IMR-90 (cell line): ENCODE data around the gene MPG. TPM values are rescaled to one million over a fixed set of nuclear protein-coding genes. Genes with fewer than 3 reads are reported as not detected.
"Not testable (repeated sequence)": the region's sequence is repeated elsewhere in the genome, so short reads cannot be mapped to it uniquely, and the experiment has no call there.

ENCODE experiments used
- ATAC-seq: fragments of 200-7000 bp; cut with Tn5 transposase; 2 replicates; pipeline ENCODE4 v1.9.1; 2020; ENCODE audit warnings: low read depth, mild to moderate bottlenecking, moderate library complexity
- BruUV-seq: library from RNA; stranded (reverse); fragments of 400-500 nt; replicated peaks from 2 replicates; lab custom pipeline; 2021; lab: Mats Ljungman, UMichigan
- CTCF ChIA-PET: fragments of 300-600 bp; formaldehyde crosslinking; extraction: SDS; loops from one replicate; lab custom pipeline; 2021; ENCODE audit warnings: antibody characterized with exemption; lab: Yijun Ruan, JAX
- POLR2A ChIA-PET: fragments of 300-600 bp; sonication (Branson Sonifier 250); formaldehyde crosslinking; loops from one replicate; lab custom pipeline; 2022; ENCODE audit warnings: antibody characterized with exemption; ENCODE audit not compliant: unreplicated experiment; lab: Charles Lee
- DNase-seq: peaks from one replicate; pipeline ENCODE4 v3.0.0; 2013
- H2AFZ ChIP-seq: replicated peaks from 2 replicates; pipeline ENCODE3; 2013; ENCODE audit warnings: low read length, mild to moderate bottlenecking; ENCODE audit not compliant: poor library complexity
- H2AK5ac ChIP-seq: 2 replicates; pipeline ENCODE4 v1.6.1; 2013; ENCODE audit warnings: low read depth, low read length, inconsistent platforms
- H2AK9ac ChIP-seq: replicated peaks from 2 replicates; pipeline ENCODE3; 2013; ENCODE audit warnings: mild to moderate bottlenecking, low read depth, low read length, moderate library complexity; ENCODE audit not compliant: poor library complexity
- H2BK120ac ChIP-seq: 2 replicates; pipeline ENCODE4 v1.6.1; 2013; ENCODE audit warnings: low read depth, low read length, inconsistent platforms
- H2BK15ac ChIP-seq: 3 replicates; pipeline ENCODE4 v1.6.1; 2013; ENCODE audit warnings: low read depth, low read length, inconsistent platforms
- H2BK20ac ChIP-seq: 2 replicates; pipeline ENCODE4 v1.6.1; 2013; ENCODE audit warnings: low read depth, mild to moderate bottlenecking, inconsistent platforms, low read length, moderate library complexity
- H2BK5ac ChIP-seq: 2 replicates; pipeline ENCODE4 v1.6.1; 2013; ENCODE audit warnings: mild to moderate bottlenecking, low read depth, low read length, inconsistent platforms; ENCODE audit not compliant: poor library complexity, severe bottlenecking
- H3K14ac ChIP-seq: replicated peaks from 2 replicates; pipeline ENCODE4 v1.6.1; 2013; ENCODE audit warnings: low read depth, low read length, inconsistent platforms
- H3K18ac ChIP-seq: 2 replicates; pipeline ENCODE4 v1.6.1; 2013; ENCODE audit warnings: low read depth, low read length, control low read depth
- H3K23ac ChIP-seq: 2 replicates; pipeline ENCODE4 v1.6.1; 2013; ENCODE audit warnings: low read depth, low read length, inconsistent platforms
- H3K27ac ChIP-seq: 2 replicates; pipeline ENCODE4 v1.5.1; 2013; ENCODE audit warnings: mild to moderate bottlenecking, control low read depth, low read length; ENCODE audit not compliant: insufficient read depth
- H3K27me3 ChIP-seq: 2 replicates; pipeline ENCODE4 v1.6.1; 2013; ENCODE audit warnings: low read length; ENCODE audit not compliant: control insufficient read depth, insufficient read depth
- H3K36me3 ChIP-seq: 2 replicates; pipeline ENCODE4 v1.6.1; 2013; ENCODE audit warnings: low read length, mixed read lengths; ENCODE audit not compliant: control insufficient read depth, insufficient read depth
- H3K4ac ChIP-seq: 2 replicates; pipeline ENCODE4 v1.6.1; 2013; ENCODE audit warnings: low read depth, low read length, inconsistent platforms
- H3K4me1 ChIP-seq: 2 replicates; pipeline ENCODE4 v1.6.1; 2013; ENCODE audit warnings: low read length, mixed read lengths; ENCODE audit not compliant: control insufficient read depth, insufficient read depth
- H3K4me2 ChIP-seq: 2 replicates; pipeline ENCODE4 v1.6.1; 2013; ENCODE audit warnings: low read depth, mild to moderate bottlenecking, control low read depth, low read length, moderate library complexity
- H3K4me3 ChIP-seq: 2 replicates; pipeline ENCODE4 v1.5.1; 2013; ENCODE audit warnings: low read depth, mild to moderate bottlenecking, control low read depth, low read length, moderate library complexity; ENCODE audit not compliant: insufficient read depth
- H3K56ac ChIP-seq: 2 replicates; pipeline ENCODE4 v1.6.1; 2013; ENCODE audit warnings: low read length, inconsistent platforms; ENCODE audit not compliant: insufficient read depth; ENCODE audit errors: extremely low read depth
- H3K79me1 ChIP-seq, 2 experiments: 2 replicates each; pipeline ENCODE4 v1.6.1; 2013; ENCODE audit warnings: low read length in 2 of 2, inconsistent platforms in 1 of 2, low read depth in 1 of 2
- H3K9ac ChIP-seq: 2 replicates; pipeline ENCODE4 v1.6.1; 2013; ENCODE audit warnings: low read depth, low read length, control low read depth
- H3K9me1 ChIP-seq: 2 replicates; pipeline ENCODE4 v1.6.1; 2013; ENCODE audit warnings: low read length, inconsistent platforms; ENCODE audit not compliant: insufficient read depth
- H3K9me3 ChIP-seq: 2 replicates; pipeline ENCODE4 v1.6.1; 2013; ENCODE audit warnings: low read length; ENCODE audit not compliant: control insufficient read depth, insufficient read depth
- H4K20me1 ChIP-seq: 2 replicates; pipeline ENCODE4 v1.6.1; 2013; ENCODE audit warnings: low read length, inconsistent platforms; ENCODE audit not compliant: insufficient read depth
- H4K5ac ChIP-seq: 2 replicates; pipeline ENCODE4 v1.6.1; 2013; ENCODE audit warnings: mild to moderate bottlenecking, low read depth, low read length, control low read depth
- H4K8ac ChIP-seq, 2 experiments: 2 replicates each; pipeline ENCODE4 v1.6.1; 2013; ENCODE audit warnings: low read depth in 2 of 2, low read length in 2 of 2, control low read depth in 1 of 2, inconsistent platforms in 1 of 2
- H4K91ac ChIP-seq: 2 replicates; pipeline ENCODE4 v1.6.1; 2013; ENCODE audit warnings: low read depth, low read length, inconsistent platforms; ENCODE audit not compliant: insufficient read depth
- WGBS, 2 experiments: methylation state at CpG; one replicate each; pipeline versions ENCODE4 v1.1.5 to v1.1.7; 2013; ENCODE audit warnings: missing lambda C conversion rate in 2 of 2; ENCODE audit not compliant: insufficient read length in 1 of 2; ENCODE audit errors: extremely low coverage in 2 of 2; 5-methylcytosine and 5-hydroxymethylcytosine counted together
- dilution Hi-C: fragments of 300-500 bp; cut with HindIII; formaldehyde crosslinking; loops from one replicate; pipeline ENCODE4 v1.14.3; 2018; ENCODE audit warnings: low sequenced_read_pairs; ENCODE audit not compliant: unreplicated experiment
- in situ Hi-C: fragments of 300-500 bp; cut with MboI; formaldehyde crosslinking; loops from 3 replicates; pipeline ENCODE4 v1.14.3; 2019; ENCODE audit warnings: low sequenced_read_pairs, inconsistent platforms, mixed read lengths
- intact Hi-C: fragments of 100-400 bp; cut with micrococcal nuclease; formaldehyde crosslinking; loops from 2 replicates; pipeline ENCODE4 v1.10.0; 2022
- polyA plus RNA-seq, 3 experiments: library from polyadenylated mRNA; depleted of rRNA; stranded (reverse); fragments of >200 nt; gene quantifications; 2 replicates each; pipeline ENCODE4 v1.2.3, GENCODE V29; 2012; ENCODE audit warnings: low replicate concordance in 1 of 3
- total RNA-seq: library from RNA; depleted of rRNA; stranded (reverse); fragments of >200 nt; gene quantifications from 2 replicates; pipeline ENCODE4 v1.2.3, GENCODE V29; 2012

The MPG gene
- total and polyA plus RNA-seq, 2 of the 4 experiments (the other 2 are of a cell fraction), result 66.7 to 135 TPM

DNA sequence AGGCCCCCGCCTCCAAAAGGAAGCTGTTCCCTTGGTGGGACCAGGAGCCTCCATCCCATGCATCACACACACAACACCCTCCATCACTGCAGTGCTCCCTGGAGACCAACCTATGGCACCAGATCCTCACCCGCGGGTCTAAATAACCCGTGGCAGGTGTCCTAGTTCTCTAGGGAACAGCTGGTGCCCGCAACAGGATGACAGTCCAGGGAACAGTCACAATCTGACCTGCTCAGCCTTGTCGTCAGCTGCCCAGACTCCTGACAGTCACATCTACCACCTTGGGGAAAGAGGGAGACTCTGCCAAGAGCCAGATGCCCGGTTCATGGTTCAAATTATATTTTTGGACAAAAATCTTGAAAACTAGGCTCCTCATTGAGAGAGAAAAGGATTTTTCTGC is 47.4 kb upstream of the MPG start:
- in situ Hi-C loops, result not testable (repeated sequence)

DNA sequence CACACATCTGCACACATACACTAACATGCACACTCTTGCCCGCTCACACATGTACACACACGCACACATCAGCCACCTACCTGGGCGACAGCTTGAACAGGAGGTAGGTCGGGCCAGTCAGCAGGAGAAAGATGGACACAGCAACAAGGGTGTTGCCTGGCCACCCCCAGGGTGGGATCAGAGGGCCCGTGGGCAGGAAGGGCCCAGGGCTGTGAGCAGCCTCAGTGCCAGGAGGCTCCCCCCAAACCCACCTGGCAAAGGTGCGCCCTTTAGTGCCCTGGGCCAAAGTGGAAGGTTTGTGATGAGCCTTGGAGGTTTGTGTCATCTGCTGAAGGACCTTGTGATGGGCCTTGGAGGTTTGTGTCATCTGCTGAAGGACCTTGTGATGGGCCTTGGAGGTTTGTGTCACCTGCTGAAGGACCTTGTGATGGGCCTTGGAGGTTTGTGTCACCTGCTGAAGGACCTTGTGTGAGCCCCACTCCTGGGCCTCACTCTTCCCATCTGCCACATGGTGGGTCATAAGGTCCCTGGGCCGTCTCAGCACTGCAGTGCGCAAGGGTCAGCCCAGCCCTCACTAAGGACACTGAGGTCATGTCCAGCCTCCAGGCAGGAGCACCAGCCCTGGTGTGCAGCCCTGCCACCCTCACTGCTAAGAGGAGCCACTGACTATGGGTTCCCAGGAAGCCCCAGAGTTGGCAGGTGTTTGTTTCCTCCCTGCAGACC is 44.7 kb upstream of the MPG start:
- ATAC-seq, intact Hi-C loops, H3K56ac ChIP-seq, H4K20me1 ChIP-seq, H3K36me3 ChIP-seq, DNase-seq, H3K14ac ChIP-seq, H2BK5ac ChIP-seq, H4K91ac ChIP-seq, CTCF ChIA-PET, in situ Hi-C loops, H3K9me1 ChIP-seq, H3K23ac ChIP-seq, dilution Hi-C loops, H2AFZ ChIP-seq, H2BK20ac ChIP-seq, POLR2A ChIA-PET, H3K18ac ChIP-seq, H2BK120ac ChIP-seq, H3K27ac ChIP-seq, H2BK15ac ChIP-seq, H2AK9ac ChIP-seq, H3K4ac ChIP-seq, H4K8ac ChIP-seq, H3K9me3 ChIP-seq, H2AK5ac ChIP-seq, H3K27me3 ChIP-seq, H3K4me3 ChIP-seq, H3K79me1 ChIP-seq, BruUV-seq, H3K4me2 ChIP-seq, H4K5ac ChIP-seq, H3K9ac ChIP-seq, H3K4me1 ChIP-seq: not testable (repeated sequence)
- WGBS, 2 experiments, result no CpG with 5 or more reads among the region's 8 CpGs

More for the DNA sequence above, 47.4 kb upstream of the MPG start:
- H3K18ac ChIP-seq, BruUV-seq, H4K20me1 ChIP-seq, H2BK20ac ChIP-seq, H2AK5ac ChIP-seq, H2BK120ac ChIP-seq, H3K9me3 ChIP-seq, H2AFZ ChIP-seq, H3K9me1 ChIP-seq, H3K56ac ChIP-seq, H3K4me2 ChIP-seq, H3K27ac ChIP-seq, dilution Hi-C loops, H2AK9ac ChIP-seq, POLR2A ChIA-PET, CTCF ChIA-PET, H3K79me1 ChIP-seq, intact Hi-C loops, H3K4ac ChIP-seq, H3K23ac ChIP-seq, DNase-seq, H3K36me3 ChIP-seq, H2BK15ac ChIP-seq, H4K91ac ChIP-seq, H3K14ac ChIP-seq, ATAC-seq, H3K9ac ChIP-seq, H4K8ac ChIP-seq, H3K4me3 ChIP-seq, H4K5ac ChIP-seq, H3K27me3 ChIP-seq, H2BK5ac ChIP-seq, H3K4me1 ChIP-seq: not testable (repeated sequence)
- WGBS, 2 experiments, result no CpG with 5 or more reads among the region's 7 CpGs
